SH-SY5Y (cell line): Measurements from ENCODE around the gene NGDN.

Source experiments
- GATA2 ChIP-seq: IDR thresholded peaks from 2 replicates; pipeline ENCODE4 v1.6.1; 2011; ENCODE audit warnings: mild to moderate bottlenecking, low read depth, low read length
- GATA3 ChIP-seq: IDR thresholded peaks from 2 replicates; pipeline ENCODE4 v1.6.1; 2011; ENCODE audit warnings: low read depth, mild to moderate bottlenecking, low read length, moderate library complexity

- TF ChIP-seq GATA2 (no peak), GATA3 (no peak)
Measured at GRCh38 chr14:23465261-23465660, 4.2 kb upstream of the NGDN start.
